ENCODE results near the gene FRMD4A.

The FRMD4A gene

DNA sequence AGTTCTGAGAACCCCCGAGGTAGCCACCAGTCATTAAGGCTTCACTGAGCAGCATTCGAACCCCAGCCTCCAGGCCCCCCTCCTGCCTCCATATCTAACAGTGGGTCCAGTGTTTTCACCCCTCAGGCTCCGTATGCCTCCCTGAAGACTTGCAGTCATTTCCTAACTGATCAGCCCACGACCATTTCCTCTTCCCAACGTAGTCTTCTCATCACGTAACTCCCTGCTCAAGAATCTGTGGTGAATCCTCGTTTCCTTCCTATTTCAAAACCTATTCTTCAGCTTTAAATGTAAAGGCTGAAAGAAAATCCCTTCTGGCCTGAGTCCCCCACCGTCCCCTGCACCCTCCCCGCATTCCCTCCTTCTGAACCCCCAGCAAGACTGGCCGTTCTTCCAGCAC lies 21.1 kb downstream of the FRMD4A start:
- H3K27ac ChIP-seq: no peak overlapping the region
- TF ChIP-seq, protein P1, sequence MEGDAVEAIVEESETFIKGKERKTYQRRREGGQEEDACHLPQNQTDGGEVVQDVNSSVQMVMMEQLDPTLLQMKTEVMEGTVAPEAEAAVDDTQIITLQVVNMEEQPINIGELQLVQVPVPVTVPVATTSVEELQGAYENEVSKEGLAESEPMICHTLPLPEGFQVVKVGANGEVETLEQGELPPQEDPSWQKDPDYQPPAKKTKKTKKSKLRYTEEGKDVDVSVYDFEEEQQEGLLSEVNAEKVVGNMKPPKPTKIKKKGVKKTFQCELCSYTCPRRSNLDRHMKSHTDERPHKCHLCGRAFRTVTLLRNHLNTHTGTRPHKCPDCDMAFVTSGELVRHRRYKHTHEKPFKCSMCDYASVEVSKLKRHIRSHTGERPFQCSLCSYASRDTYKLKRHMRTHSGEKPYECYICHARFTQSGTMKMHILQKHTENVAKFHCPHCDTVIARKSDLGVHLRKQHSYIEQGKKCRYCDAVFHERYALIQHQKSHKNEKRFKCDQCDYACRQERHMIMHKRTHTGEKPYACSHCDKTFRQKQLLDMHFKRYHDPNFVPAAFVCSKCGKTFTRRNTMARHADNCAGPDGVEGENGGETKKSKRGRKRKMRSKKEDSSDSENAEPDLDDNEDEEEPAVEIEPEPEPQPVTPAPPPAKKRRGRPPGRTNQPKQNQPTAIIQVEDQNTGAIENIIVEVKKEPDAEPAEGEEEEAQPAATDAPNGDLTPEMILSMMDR (conservative IDR thresholded peaks at IDR 0.05): no peak

DNA sequence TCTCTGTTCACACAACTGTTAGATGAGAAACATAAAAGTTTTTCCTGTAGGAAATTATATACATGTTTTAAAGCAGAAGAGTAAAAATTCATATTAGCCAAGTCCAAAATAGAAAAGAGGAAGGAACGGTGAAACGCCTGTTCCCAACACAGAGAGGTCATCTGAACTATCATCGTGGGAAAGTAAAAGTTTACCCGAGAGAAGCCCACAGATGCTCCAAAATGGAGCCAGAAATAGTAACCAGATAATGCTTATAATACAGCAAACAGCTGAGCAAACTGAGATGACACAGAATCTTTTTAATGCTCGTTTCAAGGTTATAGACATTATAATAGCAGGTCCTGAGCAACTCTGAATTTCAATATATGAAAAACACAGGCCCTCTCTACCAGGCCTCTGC lies 24.5 kb downstream of the FRMD4A start:
- H3K27ac ChIP-seq: no peak overlapping the region
- TF ChIP-seq, protein P1 (conservative IDR thresholded peaks at IDR 0.05): no peak

DNA sequence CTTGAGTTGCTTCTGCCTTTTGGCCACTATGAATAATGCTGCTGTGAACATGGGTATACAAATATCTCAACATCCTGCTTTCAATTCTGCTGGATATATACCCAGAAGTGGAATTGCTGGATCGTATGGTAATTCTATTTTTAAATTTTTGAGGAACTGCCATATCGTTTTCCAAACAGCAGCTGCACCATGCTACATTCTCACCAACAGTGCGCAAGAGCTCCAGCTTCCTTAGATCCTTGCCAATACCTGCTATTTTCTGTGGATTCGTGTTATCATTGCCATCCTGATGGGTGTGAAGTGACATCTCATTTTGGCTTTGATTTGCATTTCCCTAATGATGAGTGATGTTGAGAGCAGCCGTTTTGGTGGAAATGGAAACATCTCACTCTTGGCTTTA lies 26.7 kb downstream of the FRMD4A start:
- no peak overlapping the region for H3K27ac ChIP-seq
- TF ChIP-seq, protein P1 (conservative IDR thresholded peaks at IDR 0.05): no peak

DNA sequence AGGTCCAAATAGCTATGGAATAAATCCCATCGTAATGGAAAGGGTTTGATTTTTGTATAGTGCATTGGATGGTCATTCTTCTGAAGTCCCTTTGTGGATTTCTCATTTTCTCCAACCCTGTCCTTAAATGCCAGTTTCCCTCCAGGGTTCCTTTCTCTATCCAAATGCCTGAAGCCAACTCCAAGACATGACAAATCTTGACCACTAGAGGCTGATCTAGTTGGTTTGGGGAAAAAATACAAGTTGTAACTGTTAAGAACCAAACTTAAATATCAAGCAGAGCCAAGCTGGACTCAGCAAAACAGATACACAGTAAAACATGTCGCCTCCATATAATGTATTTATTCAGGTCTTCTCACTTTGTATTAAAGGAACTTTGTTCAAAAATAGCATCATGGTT lies 28.7 kb downstream of the FRMD4A start:
- TF ChIP-seq, protein P1 (conservative IDR thresholded peaks at IDR 0.05): no peak; the same call in 1 of the 2 replicates

DNA sequence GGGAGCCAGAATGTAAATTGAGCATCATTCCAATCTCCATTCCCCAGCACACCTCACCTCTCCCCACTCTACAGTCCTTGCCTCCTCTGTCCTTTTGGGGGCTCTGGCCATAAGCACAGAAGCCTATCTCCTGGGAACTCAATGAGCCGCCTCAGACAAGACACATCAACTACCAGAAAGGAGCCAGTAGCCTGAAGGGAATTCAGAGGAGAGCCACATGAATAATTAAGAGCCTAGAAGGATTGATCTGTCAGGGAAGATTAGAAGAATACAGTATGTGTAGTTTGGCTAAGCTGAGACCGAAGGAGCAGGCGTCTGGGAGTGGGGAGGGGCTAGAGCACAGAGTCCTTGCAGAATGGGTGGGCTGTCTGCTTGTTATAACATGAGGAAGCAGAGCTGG lies 31.2 kb downstream of the FRMD4A start:
- TF ChIP-seq, protein P1 (conservative IDR thresholded peaks at IDR 0.05): no peak
- H3K27ac ChIP-seq: no peak overlapping the region

More for the DNA sequence above, 28.7 kb downstream of the FRMD4A start:
- no peak overlapping the region for H3K27ac ChIP-seq

DNA sequence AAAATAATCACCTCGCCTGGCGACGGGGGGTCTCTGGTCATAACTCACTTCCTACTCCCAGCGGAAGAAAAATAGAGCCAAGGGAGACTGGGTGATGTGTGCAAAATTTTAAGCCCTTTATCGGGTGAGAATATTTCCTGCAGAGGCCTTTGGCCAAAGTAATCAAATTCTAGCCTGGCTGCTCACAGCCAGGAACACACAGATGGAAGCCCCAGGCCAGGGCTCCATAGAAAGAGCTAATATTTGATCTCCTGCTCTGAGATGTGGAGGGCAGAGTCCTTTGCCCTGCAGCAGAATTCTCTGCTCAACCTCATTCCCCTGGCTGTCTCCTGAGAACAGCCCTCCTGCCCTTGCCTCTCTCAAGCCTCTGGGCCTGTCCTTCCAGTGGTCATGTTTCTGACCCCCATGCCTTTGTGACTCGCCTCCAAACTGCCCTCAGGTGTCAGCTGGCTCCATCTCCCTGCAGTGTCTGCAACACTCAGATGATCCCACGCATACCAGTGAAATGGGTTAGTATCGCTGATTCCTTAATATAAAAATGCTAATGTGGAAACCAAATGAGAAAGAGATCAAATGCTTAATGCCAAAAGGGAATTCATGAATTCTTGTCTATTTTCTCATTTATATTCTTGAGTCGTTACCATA lies 34.5 kb downstream of the FRMD4A start:
- H3K27ac ChIP-seq: peak overlapping the region; percentile 61
- TF ChIP-seq, protein P1 (conservative IDR thresholded peaks at IDR 0.05): no peak

DNA sequence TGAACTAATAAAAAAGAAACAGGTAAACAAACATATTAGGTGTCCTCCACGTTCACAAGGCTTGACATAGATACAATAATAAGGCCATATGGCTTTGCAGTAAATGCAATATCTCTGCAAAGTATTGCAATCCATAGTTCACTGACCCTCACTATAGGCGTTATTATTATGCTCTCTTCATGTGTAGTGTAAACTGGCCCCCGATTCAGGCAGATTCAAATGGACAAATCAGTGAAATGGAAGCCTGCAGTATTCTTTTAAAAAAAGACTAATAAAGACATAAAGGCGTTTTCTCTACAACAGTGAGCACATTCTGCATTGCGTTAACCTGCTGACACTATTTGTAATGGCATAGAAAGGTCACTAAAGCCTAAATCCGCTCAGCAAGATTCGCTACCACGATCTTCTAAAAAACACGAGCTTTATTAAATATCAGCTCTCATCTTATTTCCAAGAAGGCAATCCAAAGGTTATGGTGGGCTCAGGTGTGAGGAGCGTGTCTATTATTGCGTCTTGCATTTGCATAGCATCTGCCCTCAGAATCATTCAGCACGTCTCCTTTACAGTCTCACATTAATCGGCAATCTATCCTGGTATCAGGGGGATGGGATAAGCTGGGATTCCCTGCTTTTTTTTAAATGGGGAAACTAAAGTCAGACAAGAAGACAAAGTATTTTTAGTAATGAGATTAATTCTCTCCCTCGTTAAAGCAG lies 36.2 kb downstream of the FRMD4A start:
- H3K27ac ChIP-seq: no peak overlapping the region
- TF ChIP-seq, protein P1 (conservative IDR thresholded peaks at IDR 0.05): no peak

Measured in VCaP (cell line).